HTERT RPE-1 (cell line): ENCODE results near the gene SGIP1.

Source experiments
- in situ Hi-C: fragments of 300-500 bp; cut with MboI; formaldehyde crosslinking; loops from 4 replicates; pipeline ENCODE4 v1.14.3; 2020; ENCODE audit warnings: low sequenced_read_pairs

The SGIP1 gene

DNA sequence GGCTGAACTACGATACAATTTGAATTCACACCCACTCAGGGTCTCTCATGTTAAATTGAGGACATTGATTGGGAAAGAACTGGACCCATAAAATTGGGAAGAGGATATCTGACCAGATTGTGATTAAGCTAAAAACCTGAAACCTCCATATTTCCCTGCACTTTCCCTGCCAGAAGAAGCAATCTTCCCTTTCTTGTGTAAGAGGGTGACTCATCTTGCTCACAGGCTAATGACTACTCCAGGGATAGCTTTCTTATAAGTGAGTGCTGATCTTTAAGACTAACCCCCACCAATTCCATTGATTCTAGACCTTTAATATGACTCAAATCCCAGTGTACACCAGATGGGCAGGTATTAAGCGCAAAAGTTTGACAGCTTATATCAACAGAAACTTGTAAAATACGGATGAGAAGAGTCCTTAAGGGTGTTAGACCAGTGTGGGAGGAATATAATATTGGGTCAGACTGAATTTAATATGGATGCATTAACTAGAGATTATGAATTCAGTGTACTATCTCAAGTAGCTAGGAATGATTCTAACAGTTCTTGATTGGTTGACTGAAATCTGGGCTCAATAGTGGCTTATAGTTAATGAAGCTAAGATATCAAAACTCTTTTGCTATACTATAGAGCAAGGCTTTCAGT, 12.1 kb upstream of the SGIP1 start:
- in situ Hi-C loops, result no loop called here

GRCh38 chr1:66523562-66523961, 10.4 kb upstream of the SGIP1 start:
- in situ Hi-C loops, result no loop called here

DNA sequence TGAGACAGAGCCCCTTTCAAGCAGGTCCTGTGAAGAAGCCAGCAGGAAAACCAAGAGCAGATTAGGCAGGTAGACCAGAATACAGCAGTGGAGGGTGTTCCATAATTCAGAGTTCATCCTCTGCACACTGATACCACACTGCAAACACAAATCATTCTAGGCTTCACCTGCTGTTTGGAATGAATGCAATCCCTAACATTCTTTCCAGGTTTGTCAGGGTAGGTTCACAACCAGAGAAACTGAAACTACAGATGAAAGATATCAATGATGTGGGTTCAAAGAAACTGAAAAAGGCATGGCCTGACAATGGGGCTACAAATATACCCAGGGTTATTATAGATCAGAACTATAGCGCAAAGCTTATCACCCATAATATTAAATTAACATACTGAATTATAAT, 8.9 kb upstream of the SGIP1 start:
- in situ Hi-C loops, result no loop called here

GRCh38 chr1:66526036-66526435, 7.9 kb upstream of the SGIP1 start:
- in situ Hi-C loops, result no loop called here

- in situ Hi-C loops, result no loop called here
Measured at GRCh38 chr1:66526991-66527390, 7.0 kb upstream of the SGIP1 start.

DNA sequence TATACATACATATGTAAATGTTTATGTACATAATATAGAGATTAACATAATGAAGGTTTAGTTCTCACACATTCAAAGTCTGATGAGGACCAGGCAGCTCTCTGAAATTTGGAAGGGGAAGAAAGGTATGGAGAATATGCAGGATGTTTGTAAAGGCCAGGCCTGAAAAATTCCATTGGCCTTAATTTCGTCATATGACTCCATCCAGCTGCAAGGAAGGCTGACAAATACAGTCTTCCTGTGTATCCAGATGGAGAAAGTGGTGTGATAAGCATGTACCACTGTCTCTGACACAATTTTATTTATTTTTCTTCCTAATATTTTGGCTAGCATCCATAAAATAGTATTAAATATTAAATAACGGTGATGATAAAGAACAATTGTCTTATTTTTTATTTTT, 6.3 kb upstream of the SGIP1 start:
- in situ Hi-C loops, result no loop called here

DNA sequence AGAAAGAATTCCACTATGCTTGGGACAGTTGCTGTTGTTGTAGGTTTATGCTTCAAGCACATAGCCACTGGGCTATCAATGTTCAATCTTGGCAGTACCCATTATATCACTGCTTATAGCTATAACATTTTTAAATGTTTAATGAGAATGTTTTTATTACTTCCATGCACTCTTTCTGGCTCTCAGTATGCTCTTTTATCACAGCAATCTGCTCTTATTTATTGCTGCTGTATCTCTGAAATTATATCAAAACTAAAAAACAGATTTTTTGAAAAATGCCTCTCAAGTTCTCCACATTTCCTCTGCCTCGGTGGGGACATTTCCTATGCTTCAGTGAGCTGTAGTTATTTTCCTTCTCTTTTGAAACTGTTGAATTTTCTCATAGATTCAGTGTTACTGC, 5.4 kb upstream of the SGIP1 start:
- in situ Hi-C loops, result no loop called here

GRCh38 chr1:66532214-66532613, 1.7 kb upstream of the SGIP1 start:
- in situ Hi-C loops, result no loop called here

DNA sequence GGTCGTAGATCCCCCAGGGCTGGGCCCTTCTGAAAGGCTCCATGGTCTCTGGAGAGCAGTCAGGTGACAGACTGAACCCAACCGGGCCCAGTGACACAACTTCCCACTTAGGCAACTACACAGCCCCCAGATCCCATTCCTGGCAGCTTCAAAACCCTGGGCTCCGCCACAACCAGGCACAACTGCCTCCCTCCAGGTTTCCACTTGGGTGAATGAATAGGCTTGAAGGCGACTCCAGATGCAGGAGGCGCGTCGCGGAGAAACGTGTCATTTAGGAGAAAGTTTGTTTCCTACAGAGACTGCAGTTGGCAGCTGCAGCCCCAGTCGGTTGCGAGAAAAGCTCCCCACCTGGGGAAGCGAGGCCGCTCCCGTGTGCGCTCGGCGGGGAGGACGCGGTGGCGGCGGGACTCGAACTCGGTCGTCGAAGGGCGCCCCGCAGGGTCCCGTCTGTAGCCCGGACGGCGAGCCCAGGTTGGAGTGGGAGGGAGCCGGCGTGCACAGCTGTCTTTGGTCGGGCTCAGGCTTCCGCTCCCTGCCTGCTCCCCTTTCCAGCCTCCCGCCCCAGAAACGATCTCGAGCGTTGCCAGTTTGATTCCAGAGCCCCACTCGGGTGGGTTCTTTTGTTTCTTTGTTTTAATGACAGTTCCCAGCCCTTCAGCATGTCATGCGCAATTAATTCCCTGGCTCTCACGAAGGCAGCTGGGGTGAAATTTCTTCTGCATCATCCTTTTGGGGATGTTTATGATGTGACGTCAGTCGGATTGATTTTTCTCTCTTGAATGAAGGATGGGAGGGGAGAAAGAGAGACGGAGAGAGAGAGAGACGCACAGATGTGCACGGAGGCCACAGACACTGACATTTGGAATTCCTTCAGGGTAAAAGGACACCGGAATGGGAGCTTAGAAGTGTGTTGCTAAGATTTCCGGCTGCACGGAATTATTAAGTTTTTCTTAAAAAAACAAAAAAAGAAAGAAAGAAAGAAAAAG, 862 bp upstream of the SGIP1 start:
- in situ Hi-C loops, result no loop called here

GRCh38 chr1:66535061-66535460, 1.1 kb downstream of the SGIP1 start:
- in situ Hi-C loops, result no loop called here

- in situ Hi-C loops, result no loop called here
Measured at GRCh38 chr1:66535853-66536252, 1.9 kb downstream of the SGIP1 start.

GRCh38 chr1:66537718-66538117, 3.8 kb downstream of the SGIP1 start:
- in situ Hi-C loops, result no loop called here

- in situ Hi-C loops, result no loop called here
Measured at GRCh38 chr1:66539491-66539890, 5.5 kb downstream of the SGIP1 start.

DNA sequence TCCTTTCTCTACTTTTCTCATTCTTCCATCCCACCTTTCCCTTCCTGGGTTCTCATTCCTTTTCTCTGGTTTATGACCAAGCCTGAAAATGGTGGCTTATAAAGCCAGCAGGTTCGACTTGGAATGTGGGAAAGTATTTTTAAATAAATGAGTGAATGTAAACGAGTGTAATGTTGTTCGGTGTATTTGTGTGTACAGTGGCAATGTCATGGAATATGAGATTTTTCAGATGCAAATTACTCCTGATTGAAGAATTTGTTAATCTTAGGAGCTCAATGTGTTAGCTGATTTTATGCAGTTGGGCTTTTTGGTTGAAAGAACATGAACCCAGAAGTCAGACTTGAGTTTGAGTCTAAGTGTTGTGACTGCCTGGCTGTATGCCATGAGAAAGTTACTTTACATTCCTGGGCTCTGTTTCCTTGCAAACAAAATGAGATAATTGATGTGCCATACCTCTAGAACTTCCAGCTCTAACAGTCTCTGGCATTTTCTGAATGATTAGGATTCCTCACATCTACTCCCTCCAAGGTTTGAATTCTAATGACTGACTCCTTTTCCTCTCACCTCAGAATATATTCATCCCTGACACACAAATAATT, 6.6 kb downstream of the SGIP1 start:
- in situ Hi-C loops, result no loop called here

DNA sequence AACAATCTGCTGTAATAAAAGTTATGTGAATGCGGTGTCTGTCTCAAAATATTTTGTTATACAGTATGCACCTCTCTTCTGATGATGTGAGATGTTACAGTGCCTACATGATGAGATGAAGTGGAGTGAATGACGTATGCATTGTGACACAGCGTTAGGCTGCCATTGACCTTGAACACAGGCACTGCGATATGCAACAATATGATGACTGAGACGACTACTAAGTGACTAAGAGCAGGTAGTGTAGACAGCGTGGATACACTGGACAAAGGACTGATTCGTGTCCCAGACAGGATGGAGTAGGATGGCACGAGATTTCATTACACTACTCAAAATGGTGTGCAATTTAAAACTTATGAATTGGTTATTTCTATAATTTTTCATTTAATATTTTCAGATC, 8.4 kb downstream of the SGIP1 start:
- in situ Hi-C loops, result no loop called here

- in situ Hi-C loops, result no loop called here
Measured at GRCh38 chr1:66542811-66543767, 9.1 kb downstream of the SGIP1 start.

GRCh38 chr1:66546047-66546810, 12.3 kb downstream of the SGIP1 start:
- in situ Hi-C loops, result no loop called here

- in situ Hi-C loops, result no loop called here
Measured at GRCh38 chr1:66549017-66549416, 15.1 kb downstream of the SGIP1 start.

GRCh38 chr1:66550243-66550642, 16.3 kb downstream of the SGIP1 start:
- in situ Hi-C loops, result no loop called here

DNA sequence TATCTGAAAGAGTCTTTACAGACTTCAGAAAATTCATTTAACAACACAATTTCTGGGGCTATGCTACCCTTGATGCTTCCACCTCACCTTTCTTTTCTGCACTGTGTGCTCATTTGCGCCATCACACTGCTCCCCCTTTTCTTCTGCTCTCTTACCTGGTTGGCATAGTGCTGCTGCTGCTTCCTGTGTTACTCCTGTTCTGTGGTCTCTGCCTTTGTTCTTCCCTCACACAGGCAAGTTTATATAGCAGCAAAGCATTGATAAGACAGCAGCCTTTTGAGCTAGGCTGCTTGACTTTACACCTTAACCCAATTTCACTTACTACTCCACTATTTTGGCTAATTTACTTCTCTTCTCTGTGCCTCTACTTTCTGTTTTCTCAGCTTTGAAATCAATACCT, 18.3 kb downstream of the SGIP1 start:
- in situ Hi-C loops, result no loop called here
